HL-60 (cell line): ENCODE measurements around the gene C1QTNF9.

Experiments used
- CTCF ChIP-seq: IDR thresholded peaks from one replicate; pipeline ENCODE4 v1.5.1; 2011; ENCODE audit warnings: low read length, control low read depth, inconsistent platforms; ENCODE audit not compliant: insufficient read depth
- POLR2AphosphoS5 ChIP-seq: IDR thresholded peaks from 2 replicates; pipeline ENCODE4 v1.6.1; 2012; ENCODE audit warnings: low read depth

DNA sequence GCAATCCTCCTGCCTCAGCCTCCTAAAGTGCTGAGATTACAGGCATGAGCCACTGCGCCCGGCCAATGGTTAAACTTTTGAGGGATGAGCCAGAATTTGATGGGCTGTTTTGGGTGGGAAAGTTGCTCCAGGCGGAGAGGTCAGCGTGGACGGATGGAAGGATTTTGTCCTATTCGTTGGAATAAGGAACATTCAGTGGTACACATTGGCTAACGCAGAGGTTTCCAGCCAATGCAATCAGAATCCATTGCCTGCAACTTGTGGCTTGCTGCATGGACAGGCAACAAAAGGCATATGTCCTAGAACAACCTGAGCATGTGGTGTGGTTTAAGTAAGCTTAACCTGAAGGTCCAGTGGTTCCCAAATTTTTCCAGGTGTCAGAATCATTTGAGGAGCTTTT is 35.5 kb upstream of the C1QTNF9 start:
- TF ChIP-seq CTCF (no peak), POLR2AphosphoS5 (no peak)
